ACHN (cell line): ENCODE data around the gene TXK.

Experiments used
- DNase-seq: peaks from one replicate; pipeline ENCODE4 v3.0.0-alpha.2; 2015
- in situ Hi-C: cut with HindIII; loops from 2 replicates; pipeline ENCODE4 v1.10.0; 2017; ENCODE audit warnings: low sequenced_read_pairs, low pct_ligation_motif_present, low pct_unique_long_range_greater_than_20kb

The TXK gene

DNA sequence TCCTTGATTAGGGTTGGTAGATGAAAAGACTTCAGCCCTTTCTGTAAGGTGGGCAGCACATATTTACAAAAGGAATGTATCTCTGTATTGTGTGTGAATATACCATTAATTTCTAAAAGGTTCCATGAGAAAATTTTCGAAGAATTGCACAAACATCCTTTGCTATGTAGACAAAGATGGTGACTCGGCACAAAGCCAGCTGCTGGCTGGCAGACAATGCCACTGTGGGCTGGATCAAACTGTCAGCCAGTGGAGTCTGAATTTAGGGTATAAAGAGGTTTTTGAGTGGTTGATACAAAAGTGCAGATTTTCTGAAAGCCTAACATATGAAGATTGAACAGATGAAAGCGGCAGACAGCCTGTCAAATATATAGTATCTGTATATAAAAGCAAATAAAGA lies 5.6 kb upstream of the TXK start:
- peak; percentile 32 for DNase-seq
- in situ Hi-C loops: no loop called here

DNA sequence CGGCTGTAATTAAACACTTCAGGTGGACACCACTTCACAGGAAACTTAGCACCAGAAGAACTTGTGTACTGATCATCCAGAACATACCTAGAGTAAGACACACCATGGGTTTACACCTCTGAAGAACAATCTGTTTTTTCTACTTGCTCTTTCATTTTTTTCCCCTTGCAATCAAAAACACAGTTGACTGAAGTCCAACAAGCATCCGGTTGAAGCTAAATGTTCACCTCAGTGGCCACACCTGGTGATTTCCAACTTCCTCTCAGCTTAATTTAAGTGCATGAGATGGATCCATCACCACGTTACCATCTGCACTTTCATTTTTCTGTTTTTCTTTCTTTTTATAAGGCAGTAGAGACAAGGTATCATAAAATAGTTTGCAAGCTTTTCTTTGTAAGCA lies 4.9 kb upstream of the TXK start:
- in situ Hi-C loops: no loop called here
- DNase-seq: no peak

- in situ Hi-C loops: no loop called here
- no peak for DNase-seq
Observed at GRCh38 chr4:48138511-48138910, 4.5 kb upstream of the TXK start.

DNA sequence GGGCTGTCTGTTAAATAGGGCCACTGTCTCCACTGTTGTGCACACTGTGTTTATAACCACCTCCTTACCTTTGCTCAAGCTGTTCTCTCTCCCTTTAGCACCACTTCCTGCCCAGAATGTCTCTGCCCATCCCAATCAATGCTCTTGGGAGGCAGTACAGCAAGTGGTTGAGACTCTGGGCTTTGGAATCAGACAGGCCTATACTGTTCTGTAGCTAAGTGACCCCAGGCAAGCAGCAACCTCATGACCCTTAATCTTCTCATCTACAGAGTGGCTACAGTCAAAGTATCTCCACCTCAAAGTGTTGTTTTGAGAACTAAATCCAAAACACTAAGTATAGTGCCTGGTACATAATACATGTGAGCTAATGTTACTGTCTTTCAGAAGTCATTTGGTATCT lies 3.8 kb upstream of the TXK start:
- in situ Hi-C loops: no loop called here
- DNase-seq: no peak

- in situ Hi-C loops: no loop called here
- no peak for DNase-seq
Observed at GRCh38 chr4:48133669-48134068, 381 bp downstream of the TXK start.

DNA sequence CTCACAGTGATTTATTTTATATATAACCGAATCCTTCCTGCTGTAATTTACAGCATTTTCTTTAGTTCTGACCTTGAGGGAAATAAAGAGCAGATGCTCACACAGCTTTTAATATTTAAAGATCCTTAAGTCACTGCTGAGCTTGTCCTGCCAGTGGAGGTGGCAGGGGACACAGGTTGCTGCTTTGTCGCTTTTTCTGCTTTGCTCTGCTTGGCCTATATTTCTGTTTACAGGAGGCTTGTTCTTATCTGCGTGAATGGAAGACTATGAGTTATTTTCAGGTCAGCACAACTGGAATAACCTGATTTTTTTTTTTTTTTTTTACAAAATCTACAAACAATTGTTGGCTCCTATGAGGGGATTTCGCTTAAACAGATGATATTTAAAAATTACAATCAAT lies 2.3 kb downstream of the TXK start:
- DNase-seq: no peak
- in situ Hi-C loops: no loop called here

DNA sequence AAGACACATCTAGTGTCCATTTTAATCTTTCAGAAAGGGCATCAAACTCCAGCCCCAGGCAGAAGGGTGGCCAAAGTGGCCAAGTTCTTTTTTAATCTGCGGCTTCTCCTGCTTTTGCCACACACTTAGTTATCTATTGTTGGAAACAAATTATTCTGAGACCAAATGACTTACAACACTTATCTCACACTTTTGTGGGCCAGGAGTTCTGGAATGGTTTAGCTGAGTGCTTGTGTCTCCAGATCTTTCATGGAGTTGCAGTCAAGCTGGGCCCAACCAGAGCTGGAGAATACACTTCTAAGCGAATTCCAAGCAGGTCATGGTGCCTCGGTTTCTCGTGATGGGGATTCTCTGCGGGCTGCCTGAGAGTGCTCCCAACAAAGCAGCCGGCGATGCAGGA lies 4.0 kb downstream of the TXK start:
- in situ Hi-C loops: no loop called here

DNA sequence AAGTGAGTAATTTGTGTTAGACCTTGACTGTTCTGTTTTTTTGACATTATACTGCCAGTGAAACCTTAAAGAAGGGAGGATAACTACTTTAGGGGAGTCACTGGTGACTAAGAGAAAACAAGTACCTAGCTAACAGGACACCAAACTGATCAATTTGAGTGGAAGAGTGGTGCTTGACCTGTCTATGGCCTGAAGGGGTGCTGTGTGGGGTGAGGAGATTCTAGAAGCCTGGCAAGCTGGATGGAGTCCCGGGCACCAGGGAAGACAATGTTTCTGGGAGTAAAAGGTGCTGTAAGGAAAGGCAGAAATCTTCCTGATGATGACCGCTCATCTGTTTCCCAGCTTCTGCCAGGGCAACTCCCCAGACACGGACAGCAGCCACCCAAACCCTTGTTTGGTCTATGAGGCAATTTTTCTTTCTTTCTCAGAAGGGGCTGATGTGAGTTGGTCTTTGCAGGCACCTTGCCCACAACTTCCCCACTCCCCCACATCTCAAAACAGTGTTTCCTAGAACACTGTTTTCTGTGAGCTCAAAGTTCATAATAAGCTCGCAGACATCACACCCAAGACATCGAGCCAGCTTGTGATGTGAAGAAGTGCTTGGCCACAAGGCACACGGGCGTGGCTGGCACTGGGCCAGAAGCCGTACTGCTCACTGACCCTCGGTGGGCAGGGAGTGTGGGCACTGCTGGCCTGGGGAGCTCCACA lies 4.6 kb downstream of the TXK start:
- in situ Hi-C loops: no loop called here
- peak; percentile 22 for DNase-seq

More for the DNA sequence above, 4.0 kb downstream of the TXK start:
- no peak for DNase-seq

DNA sequence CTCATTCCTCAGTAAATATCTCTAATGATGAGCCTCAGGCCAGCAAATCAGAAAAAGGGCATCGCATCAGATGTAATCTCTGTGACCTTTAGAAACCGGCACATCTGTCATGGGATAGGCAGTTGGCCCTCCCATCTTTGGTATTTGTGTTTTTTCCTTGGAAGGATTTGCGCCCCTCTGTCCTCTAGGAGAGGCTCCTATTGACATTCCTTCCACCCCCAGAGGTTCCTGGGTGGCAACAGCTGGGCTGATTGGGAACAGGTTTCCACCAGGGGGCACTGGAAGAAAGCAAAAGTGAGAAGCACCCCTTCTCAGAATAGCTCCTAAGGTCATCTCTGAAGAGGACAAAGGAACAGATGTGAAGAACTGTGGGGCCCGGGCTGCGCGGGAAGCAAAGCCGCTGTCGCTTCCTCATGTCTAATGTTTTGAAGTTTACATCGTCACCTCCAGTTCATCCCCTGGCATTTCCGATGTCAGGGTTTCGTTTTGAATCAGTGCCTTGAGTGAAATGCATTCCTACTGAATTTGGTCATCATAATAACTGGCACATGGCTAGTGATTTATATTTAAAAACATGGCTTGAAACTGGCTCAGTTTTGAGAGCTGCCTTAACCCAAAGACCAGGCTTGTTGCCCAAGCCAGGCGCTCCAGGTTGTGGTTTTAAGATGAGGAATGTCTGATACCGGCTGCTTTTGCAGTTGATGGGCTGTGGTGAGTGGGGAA lies 6.2 kb downstream of the TXK start:
- in situ Hi-C loops: no loop called here
- DNase-seq: peak; percentile 92

DNA sequence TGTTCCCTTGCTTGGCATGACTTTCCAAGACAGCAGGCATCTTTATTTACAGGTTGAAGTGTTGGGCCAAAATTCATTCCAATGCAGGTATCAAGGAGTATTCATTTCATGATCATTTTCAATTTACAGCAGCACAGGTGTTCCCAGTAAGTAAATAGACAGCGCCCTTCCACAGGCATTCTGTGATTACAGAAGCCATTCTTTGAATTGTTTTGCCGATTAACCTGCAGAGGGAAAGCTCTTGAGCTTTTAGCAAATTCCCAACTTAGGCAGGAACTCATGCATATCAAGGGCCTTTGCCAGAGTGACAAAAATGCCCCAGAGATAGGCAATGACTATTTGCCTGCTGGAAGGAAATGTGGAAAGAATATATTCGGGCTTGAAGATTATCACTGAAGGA lies 6.8 kb downstream of the TXK start:
- in situ Hi-C loops: no loop called here
- no peak for DNase-seq

GRCh38 chr4:48126621-48127020 lies 7.4 kb downstream of the TXK start:
- no peak for DNase-seq
- in situ Hi-C loops: no loop called here

DNA sequence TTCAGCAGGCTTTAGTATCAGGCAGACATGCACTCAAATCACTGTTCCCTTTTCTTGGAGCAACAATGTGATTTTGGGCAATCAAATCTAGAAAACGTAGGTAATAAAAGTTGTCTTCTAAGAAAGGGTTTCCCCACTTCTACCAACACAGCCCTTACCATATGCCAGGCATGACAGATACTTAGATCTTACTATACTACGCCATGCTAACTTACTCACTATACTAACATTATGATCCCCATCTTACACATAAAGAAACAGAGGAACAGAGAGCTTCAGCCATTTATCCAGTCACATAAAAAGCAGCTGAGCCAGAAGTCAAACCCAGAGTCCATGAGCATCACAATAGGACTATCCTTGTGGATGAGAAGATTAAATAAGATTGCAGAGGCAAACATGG lies 9.2 kb downstream of the TXK start:
- no peak for DNase-seq
- in situ Hi-C loops: no loop called here

GRCh38 chr4:48122756-48123155 lies 11.3 kb downstream of the TXK start:
- in situ Hi-C loops: no loop called here
- no peak for DNase-seq

- in situ Hi-C loops: no loop called here
- DNase-seq: no peak
Observed at GRCh38 chr4:48121180-48121579, 12.9 kb downstream of the TXK start.

- no peak for DNase-seq
- in situ Hi-C loops: no loop called here
Observed at GRCh38 chr4:48120132-48120531, 13.9 kb downstream of the TXK start.

DNA sequence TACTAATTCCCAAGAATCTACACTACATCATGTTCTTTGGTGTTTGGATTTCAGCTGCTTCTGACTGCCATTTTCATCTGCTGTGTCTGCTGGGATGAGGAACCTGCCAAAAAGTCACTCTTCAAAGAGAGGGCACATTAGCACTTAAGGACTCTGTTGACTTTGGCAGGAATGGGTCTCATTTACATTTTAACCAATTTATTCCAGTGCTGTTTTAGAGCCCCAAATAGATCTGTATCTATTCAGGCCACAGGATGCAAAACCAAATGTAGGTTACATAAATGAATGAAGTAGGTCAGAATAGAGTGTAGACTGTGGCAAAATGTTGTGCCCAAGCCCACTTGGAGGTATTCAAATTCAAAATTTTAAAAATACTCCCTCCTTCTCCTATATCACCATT lies 14.4 kb downstream of the TXK start:
- in situ Hi-C loops: no loop called here
- no peak for DNase-seq

GRCh38 chr4:48118081-48118480 lies 16.0 kb downstream of the TXK start:
- in situ Hi-C loops: no loop called here
- no peak for DNase-seq

- in situ Hi-C loops: no loop called here
- DNase-seq: no peak
Observed at GRCh38 chr4:48116582-48116981, 17.5 kb downstream of the TXK start.

GRCh38 chr4:48114412-48114811 lies 19.6 kb downstream of the TXK start:
- in situ Hi-C loops: no loop called here

GRCh38 chr4:48112017-48112667 lies 21.9 kb downstream of the TXK start:
- in situ Hi-C loops: no loop called here
- no peak for DNase-seq

More at GRCh38 chr4:48114412-48114811, 19.6 kb downstream of the TXK start:
- DNase-seq: no peak
